HEK293 (cell line): ENCODE measurements around the gene BAIAP2.
A peak's percentile ranks its signal among the peaks of the same experiment; 100 is the strongest.

Source experiments
- CTCF ChIA-PET: fragments of 350-600 bp; formaldehyde crosslinking; extraction: SDS; loops from one replicate; lab custom pipeline; 2021; ENCODE audit warnings: antibody characterized with exemption; lab: Yijun Ruan, JAX
- POLR2A ChIA-PET: fragments of 300-600 bp; formaldehyde crosslinking; extraction: SDS; loops from one replicate; lab custom pipeline; 2020; ENCODE audit warnings: antibody characterized with exemption, inconsistent platforms; lab: Yijun Ruan, JAX
- H3K27ac ChIP-seq: fragments of 200-500 bp; sonication (Bioruptor generic); 2 replicates; pipeline ENCODE4 v1.5.1; 2014; ENCODE audit warnings: low read depth, low read length, control low read depth, inconsistent platforms; ENCODE audit errors: extremely low read depth
- H3K36me3 ChIP-seq, 2 experiments: fragments of 200-500 bp in 1 of 2; sonication (Bioruptor generic) in 1 of 2; 1 replicate in 1 of 2; 2 replicates in 1 of 2; pipeline ENCODE4 v1.5.1; 2014 to 2017; ENCODE audit warnings: inconsistent platforms in 2 of 2, low read length in 2 of 2; ENCODE audit not compliant: control insufficient read depth in 2 of 2, insufficient read depth in 1 of 2
- H3K4me1 ChIP-seq: fragments of 200-500 bp; sonication (Bioruptor generic); 2 replicates; pipeline ENCODE4 v1.5.1; 2014; ENCODE audit warnings: mild to moderate bottlenecking, low read length, inconsistent platforms; ENCODE audit not compliant: control insufficient read depth, insufficient read depth
- H3K4me3 ChIP-seq: 2 replicates; pipeline ENCODE4 v1.5.1; 2011; ENCODE audit warnings: low read depth, mild to moderate bottlenecking, control low read depth, low read length, moderate library complexity
- H3K9me3 ChIP-seq: fragments of 200-500 bp; sonication (Bioruptor generic); 2 replicates; pipeline ENCODE4 v1.5.1; 2014; ENCODE audit warnings: low read depth, low read length, inconsistent platforms; ENCODE audit not compliant: control insufficient read depth, insufficient read depth
- GLIS1 ChIP-seq: fragments of 450-650 bp; formaldehyde crosslinking; IDR thresholded peaks from 2 replicates; pipeline ENCODE4 v1.5.1; 2016; ENCODE audit warnings: missing biosample characterization, missing genetic modification characterization
- GLIS2 ChIP-seq: fragments of 450-650 bp; formaldehyde crosslinking; IDR thresholded peaks from 2 replicates; pipeline ENCODE4 v1.5.1; 2016; ENCODE audit warnings: missing biosample characterization, missing genetic modification characterization
- INSM2 ChIP-seq: fragments of 450-650 bp; formaldehyde crosslinking; IDR thresholded peaks from 2 replicates; pipeline ENCODE4 v1.5.1; 2016; ENCODE audit warnings: missing biosample characterization, missing genetic modification characterization
- PATZ1 ChIP-seq: fragments of 450-650 bp; formaldehyde crosslinking; IDR thresholded peaks from 2 replicates; pipeline ENCODE4 v1.5.1; 2016; ENCODE audit warnings: missing biosample characterization, missing genetic modification characterization
- PBX3 ChIP-seq: sonication (generic); formaldehyde crosslinking; IDR thresholded peaks from 2 replicates; pipeline ENCODE4 v1.8.1; 2022; ENCODE audit warnings: mild to moderate bottlenecking, moderate library complexity, missing genetic modification reagents
- PRDM10 ChIP-seq: fragments of 450-650 bp; formaldehyde crosslinking; IDR thresholded peaks from 2 replicates; pipeline ENCODE4 v1.5.1; 2016; ENCODE audit warnings: missing biosample characterization, missing genetic modification characterization
- PRDM2 ChIP-seq: fragments of 450-650 bp; formaldehyde crosslinking; IDR thresholded peaks from 2 replicates; pipeline ENCODE4 v1.5.1; 2016; ENCODE audit warnings: missing biosample characterization, missing genetic modification characterization, borderline replicate concordance
- SCRT2 ChIP-seq: fragments of 450-650 bp; formaldehyde crosslinking; IDR thresholded peaks from 2 replicates; pipeline ENCODE4 v1.5.1; 2016; ENCODE audit warnings: missing biosample characterization, missing genetic modification characterization
- ZFP37 ChIP-seq: fragments of 450-650 bp; formaldehyde crosslinking; IDR thresholded peaks from 2 replicates; pipeline ENCODE4 v1.5.1; 2016; ENCODE audit warnings: missing biosample characterization, missing genetic modification characterization
- ZNF174 ChIP-seq: fragments of 450-650 bp; formaldehyde crosslinking; IDR thresholded peaks from 2 replicates; pipeline ENCODE4 v1.5.0; 2017; ENCODE audit warnings: missing biosample characterization, mild to moderate bottlenecking, missing genetic modification characterization
- ZNF18 ChIP-seq: fragments of 450-650 bp; formaldehyde crosslinking; IDR thresholded peaks from 2 replicates; pipeline ENCODE4 v1.5.1; 2016; ENCODE audit warnings: missing biosample characterization, missing genetic modification characterization
- ZNF37A ChIP-seq: fragments of 450-650 bp; IDR thresholded peaks from 2 replicates; pipeline ENCODE4 v1.5.1; 2018; ENCODE audit warnings: missing biosample characterization, missing genetic modification characterization
- ZNF433 ChIP-seq: fragments of 450-650 bp; formaldehyde crosslinking; IDR thresholded peaks from 2 replicates; pipeline ENCODE4 v1.5.1; 2016; ENCODE audit warnings: missing biosample characterization, missing genetic modification characterization, low read depth
- ZNF513 ChIP-seq: fragments of 450-650 bp; IDR thresholded peaks from 2 replicates; pipeline ENCODE4 v1.5.1; 2018; ENCODE audit warnings: missing biosample characterization, missing genetic modification characterization
- ZNF670 ChIP-seq: fragments of 450-650 bp; formaldehyde crosslinking; IDR thresholded peaks from 2 replicates; pipeline ENCODE4 v1.5.1; 2016; ENCODE audit warnings: missing biosample characterization, missing genetic modification characterization, low read depth
- ZNF677 ChIP-seq: fragments of 450-650 bp; IDR thresholded peaks from 2 replicates; pipeline ENCODE4 v1.5.0; 2018; ENCODE audit warnings: missing biosample characterization, mild to moderate bottlenecking, missing genetic modification characterization, moderate library complexity
- ZNF707 ChIP-seq: fragments of 450-650 bp; formaldehyde crosslinking; IDR thresholded peaks from 2 replicates; pipeline ENCODE4 v1.5.1; 2016; ENCODE audit warnings: missing biosample characterization, missing genetic modification characterization

Gene BAIAP2

GRCh38 chr17:81100668-81101067 lies 65.7 kb downstream of the BAIAP2 start (continued):
- TF ChIP-seq PATZ1 (tag by site-specific recombination) (no peak), ZNF707 (tag by site-specific recombination) (no peak), GLIS1 (tag by site-specific recombination) (peak; percentile 91), ZFP37 (tag by site-specific recombination) (no peak), ZNF677 (tag by site-specific recombination) (no peak), GLIS2 (peak; percentile 36; the same call in 1 of the 2 replicates), PBX3 (no peak)

GRCh38 chr17:81101614-81102306 lies 66.8 kb downstream of the BAIAP2 start:
- no peak overlapping the region for H3K4me3 ChIP-seq
- ChIA-PET CTCF (interaction anchor here (0.5 to 2.9 kb wide), 38 partner anchors 9 to 1256 kb away, joined by 3 to 30 read pairs (median 4); partner anchors contain the start of gene CHMP6), POLR2A (no interaction called here)
- no peak overlapping the region for H3K27ac ChIP-seq
- peaks cover 0 to 33% of the 10 kb centered on the region in 2 experiments; a peak in 1 of 3 replicates for H3K36me3 ChIP-seq
- peaks cover 5% of the 10 kb centered on the region for H3K4me1 ChIP-seq
- H3K9me3 ChIP-seq = no peaks in the 10 kb centered on the region
- TF ChIP-seq INSM2 = no peak
- TF ChIP-seq ZNF513 (tag by site-specific recombination) = no peak
- no peak for TF ChIP-seq ZNF174
- no peak for TF ChIP-seq ZNF37A (tag by site-specific recombination)
- TF ChIP-seq PRDM2 (tag by site-specific recombination) = no peak
- TF ChIP-seq PRDM10 = no peak
- TF ChIP-seq ZNF670 (tag by site-specific recombination) = no peak
- TF ChIP-seq SCRT2 (tag by site-specific recombination) = no peak; the same call in 1 of the 2 replicates
- TF ChIP-seq ZNF18 (tag by site-specific recombination) = no peak
- no peak for TF ChIP-seq ZNF433 (tag by site-specific recombination)
